Gastrocnemius medialis (tissue), 4 donors: ENCODE data around the gene NRXN2.

Experiments used
- POLR2A ChIP-seq, 2 donors: fragments of 450-650 bp; IDR thresholded peaks; one replicate each; pipeline ENCODE4 v1.6.1; 2017; ENCODE audit warnings: antibody characterized with exemption in 2 of 2, mild to moderate bottlenecking in 2 of 2, moderate library complexity in 2 of 2
- TF ChIP-seq, protein P1 (sequence below), 5 experiments: fragments of 450-650 bp in 3 of 5; fragments of 200-600 bp in 2 of 5; sonication (generic) in 2 of 5; IDR thresholded peaks in 4 of 5; conservative IDR thresholded peaks in 1 of 5; 1 replicate in 4 of 5; 2 replicates in 1 of 5; pipeline ENCODE4 v1.5.1; 2016 to 2019; ENCODE audit warnings: antibody characterized with exemption in 5 of 5, mild to moderate bottlenecking in 3 of 5, moderate library complexity in 3 of 5

DNA sequence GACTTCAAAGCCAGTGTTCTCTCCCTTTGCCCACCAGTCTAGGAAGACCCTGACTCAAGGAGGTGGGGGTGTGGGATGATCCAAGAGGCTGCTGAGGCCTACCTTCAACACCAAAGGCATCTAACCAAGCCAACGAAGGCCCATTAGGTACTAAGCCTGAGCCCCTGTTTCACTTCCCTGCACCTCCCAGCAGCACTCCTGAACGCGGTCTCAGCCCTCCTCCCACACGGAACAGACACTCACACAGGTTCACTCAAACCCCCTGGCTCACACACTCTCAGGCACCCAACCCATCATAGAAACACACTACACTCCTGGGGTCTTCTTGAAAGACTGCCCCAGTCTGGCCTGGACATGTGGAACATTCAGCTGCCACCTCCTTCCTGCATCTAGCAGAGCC lies 91.3 kb downstream of the NRXN2 start:
- TF ChIP-seq, protein P1, sequence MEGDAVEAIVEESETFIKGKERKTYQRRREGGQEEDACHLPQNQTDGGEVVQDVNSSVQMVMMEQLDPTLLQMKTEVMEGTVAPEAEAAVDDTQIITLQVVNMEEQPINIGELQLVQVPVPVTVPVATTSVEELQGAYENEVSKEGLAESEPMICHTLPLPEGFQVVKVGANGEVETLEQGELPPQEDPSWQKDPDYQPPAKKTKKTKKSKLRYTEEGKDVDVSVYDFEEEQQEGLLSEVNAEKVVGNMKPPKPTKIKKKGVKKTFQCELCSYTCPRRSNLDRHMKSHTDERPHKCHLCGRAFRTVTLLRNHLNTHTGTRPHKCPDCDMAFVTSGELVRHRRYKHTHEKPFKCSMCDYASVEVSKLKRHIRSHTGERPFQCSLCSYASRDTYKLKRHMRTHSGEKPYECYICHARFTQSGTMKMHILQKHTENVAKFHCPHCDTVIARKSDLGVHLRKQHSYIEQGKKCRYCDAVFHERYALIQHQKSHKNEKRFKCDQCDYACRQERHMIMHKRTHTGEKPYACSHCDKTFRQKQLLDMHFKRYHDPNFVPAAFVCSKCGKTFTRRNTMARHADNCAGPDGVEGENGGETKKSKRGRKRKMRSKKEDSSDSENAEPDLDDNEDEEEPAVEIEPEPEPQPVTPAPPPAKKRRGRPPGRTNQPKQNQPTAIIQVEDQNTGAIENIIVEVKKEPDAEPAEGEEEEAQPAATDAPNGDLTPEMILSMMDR (IDR thresholded peaks at IDR 0.05 in 4 of 5, conservative IDR thresholded peaks at IDR 0.05 in 1 of 5), result no peak
- no peak for TF ChIP-seq POLR2A (IDR thresholded peaks at IDR 0.05)
